HG02852 (cell line): ENCODE results near the gene SIGLEC12.

Experiments
- ATAC-seq: cut with Tn5 transposase; IDR thresholded peaks from one replicate; pipeline ENCODE4 v1.9.1; 2021; ENCODE audit warnings: mild to moderate bottlenecking, moderate library complexity; ENCODE audit not compliant: unreplicated experiment

The SIGLEC12 gene

DNA sequence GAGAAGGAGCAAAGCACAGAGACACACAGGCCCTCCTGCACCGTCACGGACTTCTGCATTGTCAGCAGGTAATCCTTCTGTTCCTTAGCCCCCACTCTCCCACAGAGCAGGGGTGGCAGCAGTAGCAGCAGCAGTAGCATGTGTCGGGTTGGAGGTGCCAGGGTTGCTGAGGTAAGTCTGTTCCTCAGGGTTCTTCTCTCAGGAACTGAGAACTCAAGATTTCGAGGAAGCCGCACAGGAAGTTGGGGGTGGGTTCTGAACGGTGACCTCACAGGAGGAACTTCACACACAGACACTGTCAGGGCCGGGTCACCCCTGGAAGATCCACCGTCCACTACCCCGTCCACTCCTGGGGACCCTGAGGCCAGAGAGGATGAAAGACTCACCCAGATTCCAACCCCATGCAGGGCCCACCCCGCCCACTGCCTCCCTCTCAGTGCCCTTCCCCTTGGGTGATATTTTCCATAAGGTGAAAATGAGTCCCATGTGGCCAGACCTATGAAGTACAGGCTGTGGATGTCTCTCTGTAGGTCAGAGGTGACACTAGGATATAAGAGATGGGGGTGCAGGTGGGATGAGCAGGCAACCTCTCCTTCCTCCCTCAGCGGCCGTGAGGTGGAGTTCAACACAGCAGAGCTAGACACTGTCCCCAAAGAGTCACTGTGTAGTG, at the start of gene SIGLEC12:
Gene SIGLEC12 (minus strand): TSS at position 207 of the 670 bp plus-strand sequence. CDS start 67 bp downstream, at position 140.
- ATAC-seq, result no peak

DNA sequence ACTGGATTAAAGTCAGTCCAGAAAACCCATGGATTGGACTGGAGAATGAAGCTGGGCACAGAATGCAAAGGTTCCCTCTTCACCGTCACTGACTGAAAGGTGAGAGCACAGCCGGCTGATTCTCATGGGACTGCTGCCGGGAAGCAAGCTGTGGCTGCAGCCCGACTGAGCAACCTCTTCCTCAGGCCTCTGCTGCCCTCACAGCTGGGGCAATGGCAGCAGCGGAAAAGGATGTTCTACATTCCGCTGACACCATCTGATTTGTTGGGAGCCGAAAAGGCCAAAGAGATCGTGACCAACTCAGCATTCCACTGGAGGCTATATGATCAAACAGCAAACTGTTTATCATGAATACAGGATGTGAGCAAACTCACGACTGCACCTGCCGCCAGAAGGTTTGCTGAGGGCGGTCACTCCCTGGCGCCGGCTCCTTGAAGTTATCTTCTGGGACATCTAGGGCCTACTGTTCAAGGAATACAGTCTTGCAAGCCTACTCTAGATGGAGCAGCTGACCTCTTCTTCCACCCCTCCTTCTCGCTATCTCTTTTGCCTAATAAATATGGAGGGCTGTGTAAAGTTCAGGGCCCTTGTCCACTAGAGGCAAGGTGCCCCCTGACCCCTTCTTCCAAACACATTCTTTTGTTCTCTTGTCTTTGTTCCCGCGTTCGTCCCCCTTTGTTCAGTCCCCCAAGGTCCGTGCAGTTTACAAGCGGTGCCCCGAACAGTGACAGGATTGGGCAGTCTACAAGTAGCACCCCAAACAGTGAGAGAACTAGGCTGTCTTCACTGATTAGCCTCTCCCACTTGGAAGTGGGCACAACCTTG, 49.5 kb upstream of the SIGLEC12 start:
- ATAC-seq, result no peak

DNA sequence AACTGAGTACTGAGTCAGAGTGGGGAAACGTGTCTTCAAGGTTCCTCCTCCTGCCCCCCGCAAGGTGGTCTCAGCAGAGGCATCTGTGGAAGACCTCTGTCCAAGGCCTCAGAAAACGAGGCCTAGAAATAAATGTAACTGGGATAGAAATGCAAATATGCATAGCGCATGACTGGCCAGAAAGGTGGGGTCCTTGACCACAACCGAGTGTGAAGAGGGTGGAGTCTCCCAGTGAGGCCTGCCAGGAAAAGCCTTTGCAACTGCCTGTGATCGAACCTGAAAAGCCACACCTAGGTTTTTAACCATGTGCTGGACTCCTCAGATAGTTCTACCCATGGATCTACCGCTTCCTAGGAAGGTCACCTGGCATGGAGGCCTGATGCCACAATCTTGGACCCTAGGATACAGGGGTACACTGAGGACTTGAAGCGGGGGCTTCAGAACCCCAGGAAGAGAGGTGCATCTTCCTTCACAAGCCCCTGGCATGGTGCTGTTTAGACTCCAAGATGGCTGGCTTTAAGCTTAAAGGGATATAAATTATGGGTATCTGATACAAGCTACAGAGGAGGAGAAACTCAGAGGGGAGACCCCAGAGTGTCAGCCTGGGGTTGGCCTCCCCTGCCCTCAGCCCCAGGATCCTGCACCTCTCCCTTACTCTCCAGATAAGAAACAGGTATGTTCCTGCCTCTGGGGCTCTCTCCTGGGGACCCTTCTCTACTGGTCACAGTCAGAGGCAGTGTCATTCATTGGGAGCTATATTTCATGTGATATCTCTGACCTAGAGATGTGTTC, 48.1 kb upstream of the SIGLEC12 start:
- ATAC-seq, result no peak

DNA sequence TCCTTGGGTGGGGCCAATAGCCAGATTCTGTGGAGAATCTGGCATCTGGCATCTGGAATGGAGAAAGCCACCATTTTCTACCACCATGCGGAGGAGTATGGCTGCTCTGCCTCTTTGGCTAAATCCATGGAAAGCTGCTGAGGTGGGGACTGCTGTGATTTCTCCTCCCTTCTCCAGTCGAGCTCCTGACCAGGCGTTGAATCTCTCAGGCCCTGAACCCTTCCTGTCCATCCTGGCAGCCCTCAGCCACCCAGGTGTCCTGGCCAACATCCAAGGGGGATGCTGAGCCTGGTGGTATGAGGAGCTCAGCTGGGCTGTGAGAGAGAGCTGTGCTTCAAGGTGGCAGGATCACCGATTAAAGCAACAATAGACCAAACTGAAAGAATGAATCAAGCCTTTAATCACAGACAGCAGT, 47.3 kb upstream of the SIGLEC12 start:
- ATAC-seq, result no peak

DNA sequence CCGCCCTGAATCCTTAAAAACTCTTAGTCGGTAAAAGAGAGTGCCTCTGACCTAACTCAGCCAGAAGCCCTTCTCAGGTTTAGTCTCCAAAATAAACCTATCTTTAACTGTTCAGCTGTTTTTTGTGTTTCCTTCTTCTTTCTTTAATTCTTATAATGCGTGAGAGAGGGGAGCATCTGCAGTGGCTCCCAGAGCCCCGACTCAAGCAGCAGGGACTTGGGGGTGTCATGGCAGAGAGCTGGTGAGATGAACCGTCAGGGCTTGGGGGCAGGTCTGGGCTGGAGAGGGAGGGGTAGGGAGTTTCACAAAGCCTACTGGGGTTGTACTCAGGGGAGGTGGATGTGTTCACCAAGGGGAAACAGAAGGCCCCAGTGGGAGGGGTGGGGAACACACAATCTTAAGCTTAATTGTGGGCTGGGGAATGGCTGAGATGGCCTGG, 46.6 kb upstream of the SIGLEC12 start:
- ATAC-seq, result no peak

DNA sequence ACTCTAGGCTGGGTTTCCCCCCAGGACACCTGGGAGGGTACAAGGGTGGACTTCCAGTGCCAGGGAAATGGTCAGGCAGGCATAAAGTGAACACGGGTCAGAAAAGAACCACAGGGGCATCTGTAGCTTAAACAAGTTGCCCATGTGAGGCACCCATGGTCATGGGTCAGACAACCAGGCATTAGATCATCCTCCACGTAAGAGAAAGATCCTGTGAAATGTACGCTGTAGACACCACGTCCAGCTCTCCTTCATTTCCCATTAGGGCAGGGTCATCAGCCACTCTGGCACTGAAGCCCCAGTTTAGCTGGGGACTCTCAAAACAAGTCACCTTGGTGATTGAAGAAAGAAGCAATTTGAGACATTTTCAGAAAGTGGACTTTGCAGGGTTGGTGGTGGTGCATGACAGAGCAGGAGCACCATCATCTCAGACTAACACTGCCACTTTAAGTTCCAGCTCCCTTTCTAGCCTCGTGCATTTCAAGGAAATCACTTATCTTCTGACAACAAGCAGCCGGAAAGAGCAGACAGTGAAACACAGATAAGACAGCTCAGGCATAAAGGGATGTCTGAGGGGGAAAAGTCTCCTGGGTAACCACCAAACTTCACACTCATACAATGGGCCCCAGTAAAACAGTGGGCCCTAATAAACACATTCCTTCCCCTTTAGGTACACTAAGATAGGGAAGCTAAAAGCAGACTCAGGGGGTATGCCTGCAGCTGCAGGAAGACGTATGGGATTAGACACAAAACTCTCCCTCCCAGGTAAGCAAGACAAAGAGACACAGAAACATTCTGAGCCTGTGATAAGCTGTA, 46.0 kb upstream of the SIGLEC12 start:
- ATAC-seq, result no peak

DNA sequence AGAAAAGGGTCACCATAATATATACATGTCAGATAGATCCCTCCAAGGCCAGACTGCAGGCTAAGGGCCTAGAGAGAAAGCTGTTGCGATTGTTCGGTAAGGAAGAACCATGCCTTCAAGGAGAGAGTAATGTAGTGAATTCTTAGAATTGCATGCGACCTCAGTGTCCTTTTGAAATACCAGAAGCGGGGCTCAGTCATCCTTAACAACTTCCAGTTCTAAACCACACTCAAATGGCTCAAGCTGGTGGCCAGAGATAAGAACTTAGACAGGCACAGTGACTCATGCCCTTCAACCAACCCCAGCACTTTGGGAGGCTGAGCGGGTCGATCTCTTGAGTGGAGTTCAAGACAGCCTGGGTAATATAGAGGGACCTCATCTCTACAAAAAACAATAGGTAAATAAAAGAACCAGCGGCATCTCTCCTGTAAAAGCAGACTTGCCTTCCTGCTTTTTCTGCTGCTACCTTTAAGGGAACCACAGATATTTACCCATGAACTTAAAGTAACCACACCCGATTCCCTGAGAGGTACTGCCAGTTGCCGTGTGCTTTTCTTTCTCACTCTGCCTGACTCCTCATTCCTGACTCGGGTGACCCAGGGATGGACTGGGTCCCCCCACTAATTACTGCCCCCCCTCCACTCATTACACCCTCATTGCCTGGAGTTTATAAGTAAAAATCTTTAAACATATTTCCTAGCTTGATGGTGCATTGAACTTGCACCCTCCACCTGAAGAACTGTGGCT, 45.2 kb upstream of the SIGLEC12 start:
- ATAC-seq, result no peak

DNA sequence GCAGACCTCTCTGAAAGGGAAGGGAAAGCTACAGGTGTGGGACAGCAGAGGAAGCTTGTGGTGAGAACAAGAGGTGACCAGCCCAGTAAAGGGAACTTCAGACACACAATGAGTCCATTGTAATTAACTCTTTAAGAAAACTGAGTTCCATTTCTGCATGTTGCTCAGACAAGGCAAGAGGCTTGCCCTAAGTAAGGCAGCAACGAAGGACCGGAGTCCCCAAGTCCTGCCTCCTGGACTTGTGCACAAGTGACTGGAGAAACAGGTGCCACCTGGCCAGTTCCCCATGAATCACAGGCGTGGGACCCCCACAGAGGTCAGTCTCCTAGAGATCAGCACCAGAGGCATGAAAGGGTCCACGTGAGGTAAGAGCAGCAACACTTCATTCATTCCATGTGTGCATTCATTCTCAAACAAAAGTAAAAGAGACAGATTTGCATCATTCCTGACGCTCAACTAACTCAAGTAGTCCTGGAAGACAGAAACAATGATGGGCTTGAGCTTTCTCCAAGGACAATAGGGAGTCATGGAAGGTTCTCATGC, 44.6 kb upstream of the SIGLEC12 start:
- ATAC-seq, result no peak

DNA sequence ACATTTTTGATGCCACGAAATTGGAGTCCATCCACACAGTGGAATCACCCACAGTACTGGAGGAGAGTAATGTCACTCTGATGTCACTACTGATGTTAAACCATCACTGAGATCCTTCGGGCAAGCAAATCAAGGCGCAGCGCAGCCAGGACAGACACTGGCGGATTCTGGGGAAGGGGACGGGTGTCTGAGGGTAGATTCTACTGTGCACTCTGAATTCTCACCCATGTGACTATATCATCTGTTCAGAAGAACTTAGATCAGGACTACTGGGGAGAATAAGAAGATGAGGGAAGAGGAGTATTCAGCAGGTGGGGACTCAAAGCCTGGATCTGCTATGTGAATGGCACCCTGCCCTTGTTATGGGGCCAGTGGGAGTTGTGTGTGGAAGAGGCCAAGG, 42.4 kb upstream of the SIGLEC12 start:
- ATAC-seq, result no peak

DNA sequence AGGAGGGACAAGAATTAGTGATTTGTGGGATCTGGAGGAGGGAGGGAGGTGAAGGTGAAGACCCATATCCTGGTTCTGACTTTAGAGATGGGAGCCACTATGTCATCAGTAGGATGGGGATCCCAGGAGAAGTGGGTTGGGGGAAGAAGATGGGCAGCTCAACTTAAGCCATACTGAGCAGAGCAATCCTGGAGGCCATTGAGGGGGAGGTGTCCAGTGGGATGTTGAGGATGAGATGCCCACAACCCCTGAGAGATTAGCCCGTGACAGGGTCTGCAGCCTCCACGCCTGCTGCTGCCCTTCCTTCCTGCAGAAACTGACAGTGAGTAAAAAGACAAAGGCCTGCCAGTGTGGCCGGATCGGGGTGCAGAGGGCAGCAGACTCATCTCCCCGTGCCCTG, 41.1 kb upstream of the SIGLEC12 start:
- no peak for ATAC-seq

DNA sequence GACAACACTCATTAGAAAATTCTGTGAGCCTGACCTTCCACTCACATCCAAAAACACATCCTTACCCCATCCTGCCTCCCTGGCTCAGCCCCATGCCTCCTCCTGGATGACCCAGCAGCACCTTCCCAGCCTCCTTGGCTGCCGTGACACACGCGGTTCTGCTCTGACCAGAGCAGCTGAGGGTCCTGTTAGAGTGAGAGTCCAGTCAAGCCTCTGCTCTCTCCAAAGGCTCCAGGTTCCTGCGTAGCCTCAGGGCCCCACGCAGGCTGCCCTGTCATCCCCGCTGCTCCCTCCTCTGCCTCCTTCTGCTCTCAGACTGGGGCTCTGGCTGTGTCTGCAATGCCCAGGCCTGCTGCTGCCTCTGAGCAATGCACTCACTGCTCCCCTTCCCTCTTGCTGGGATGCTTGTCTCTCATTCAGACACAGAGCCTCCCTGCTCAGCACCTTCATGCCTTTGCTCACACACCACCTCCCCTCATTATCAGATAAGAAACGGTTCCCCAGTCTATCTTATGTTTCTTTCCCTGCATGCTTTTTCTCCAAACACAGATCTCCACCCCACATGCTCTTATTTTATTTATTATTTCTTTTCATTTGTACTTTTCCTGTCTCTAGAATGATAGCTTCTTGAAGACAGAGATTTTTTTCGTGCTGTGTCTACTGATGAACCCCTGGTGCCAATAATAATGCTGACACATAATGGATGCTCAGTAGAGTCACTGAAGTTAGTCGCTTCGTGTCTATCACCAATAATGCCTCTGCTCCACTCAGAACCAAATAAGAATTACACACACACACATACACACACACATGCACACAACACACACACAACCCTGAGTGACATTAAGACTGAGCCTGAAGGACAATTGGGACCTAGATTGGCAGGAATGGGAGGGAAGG, 40.1 kb upstream of the SIGLEC12 start:
- no peak for ATAC-seq

DNA sequence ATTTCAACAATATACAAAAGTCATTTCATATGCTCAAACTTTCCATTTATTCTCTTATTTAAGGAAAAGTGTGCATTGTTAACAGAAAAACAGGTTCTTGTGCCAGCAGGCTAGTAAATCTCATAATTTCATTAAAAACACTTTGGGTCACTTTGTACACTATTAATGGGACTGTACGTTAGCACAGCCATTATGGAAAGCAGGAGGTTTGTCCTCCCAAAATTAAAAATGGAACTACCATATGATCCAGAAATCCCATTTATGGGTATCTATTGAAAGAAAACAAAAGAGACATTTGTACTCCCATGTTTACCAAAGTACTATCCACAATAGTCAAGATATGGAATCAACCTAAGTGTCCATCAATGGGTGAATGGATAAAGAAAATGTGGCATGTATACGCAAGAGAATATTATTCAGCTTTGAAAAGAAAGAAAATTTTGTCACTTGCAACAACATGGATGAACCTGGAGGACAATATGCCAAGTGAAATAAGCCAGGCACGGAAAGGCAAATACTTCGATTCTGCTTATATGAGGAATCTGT, 38.3 kb upstream of the SIGLEC12 start:
- ATAC-seq, result no peak

DNA sequence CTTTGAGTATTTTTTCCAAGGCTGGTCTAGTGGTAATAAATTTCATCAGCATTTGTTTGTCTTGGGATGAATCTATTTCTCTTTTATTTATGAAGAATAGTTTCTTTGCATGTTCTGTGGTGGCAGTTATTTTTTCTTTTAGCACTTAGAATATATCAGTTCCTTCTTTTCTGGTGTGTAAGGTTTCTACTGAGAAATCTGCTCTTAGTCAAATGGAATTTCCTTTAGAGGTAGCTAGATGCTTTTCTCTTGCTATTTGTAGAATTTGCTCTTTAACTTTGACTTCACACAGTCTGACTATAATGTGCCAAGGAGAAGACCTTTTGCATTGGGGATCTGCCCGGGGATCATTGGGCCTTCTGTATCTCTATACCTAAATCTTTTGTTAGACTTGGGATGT, 33.9 kb upstream of the SIGLEC12 start:
- no peak for ATAC-seq

DNA sequence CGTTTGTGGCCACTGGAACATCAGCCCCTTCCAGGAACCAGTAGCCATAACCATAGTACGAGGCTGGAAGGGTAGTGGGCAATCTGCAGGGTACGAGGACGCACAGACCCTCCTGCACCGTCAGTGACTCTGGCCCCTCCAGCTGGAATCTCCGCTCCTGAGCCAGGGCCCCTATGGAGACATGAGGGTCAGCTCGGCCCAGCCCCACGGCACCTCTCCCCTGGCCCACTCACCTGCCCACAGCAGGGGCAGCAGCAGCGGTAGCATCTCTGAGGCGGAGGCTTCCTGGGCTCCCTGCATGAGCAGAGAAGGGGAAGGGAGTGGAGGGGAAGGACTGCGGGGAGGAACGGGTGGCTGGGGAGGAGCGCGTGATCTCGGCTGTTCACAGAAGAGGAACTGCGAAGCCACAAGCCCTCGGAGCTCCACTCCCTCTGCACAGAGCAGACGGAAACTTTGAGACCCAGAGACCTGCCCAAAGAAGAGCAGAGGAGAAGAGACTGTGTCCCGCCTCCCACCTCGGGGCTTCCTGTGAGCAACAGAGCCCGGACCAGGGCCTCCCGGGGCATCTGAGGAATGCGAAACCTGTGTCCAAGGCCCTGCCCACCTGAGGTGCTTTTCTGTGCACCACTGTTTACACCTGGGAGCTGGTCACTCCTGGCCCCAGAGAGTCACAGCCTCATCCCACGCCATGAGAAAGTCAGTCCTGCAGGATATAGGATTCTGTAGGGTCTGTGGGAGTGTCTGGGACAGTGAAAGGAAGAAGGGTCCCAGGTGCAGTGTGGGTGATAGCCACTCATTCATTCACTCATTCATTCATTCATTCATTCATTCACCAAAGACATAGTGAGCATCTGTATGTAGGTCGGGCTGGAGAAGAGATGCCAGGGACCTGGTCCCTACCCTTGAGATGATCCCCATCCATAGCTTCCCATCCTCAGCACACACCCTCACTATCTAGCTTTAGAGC, 30.0 kb upstream of the SIGLEC12 start, which contains the start of gene SIGLEC6:
Gene SIGLEC6 (minus strand): TSS at position 322 of the 967 bp plus-strand sequence. CDS start 22 bp downstream, at position 300.
- peak; percentile 71 for ATAC-seq

DNA sequence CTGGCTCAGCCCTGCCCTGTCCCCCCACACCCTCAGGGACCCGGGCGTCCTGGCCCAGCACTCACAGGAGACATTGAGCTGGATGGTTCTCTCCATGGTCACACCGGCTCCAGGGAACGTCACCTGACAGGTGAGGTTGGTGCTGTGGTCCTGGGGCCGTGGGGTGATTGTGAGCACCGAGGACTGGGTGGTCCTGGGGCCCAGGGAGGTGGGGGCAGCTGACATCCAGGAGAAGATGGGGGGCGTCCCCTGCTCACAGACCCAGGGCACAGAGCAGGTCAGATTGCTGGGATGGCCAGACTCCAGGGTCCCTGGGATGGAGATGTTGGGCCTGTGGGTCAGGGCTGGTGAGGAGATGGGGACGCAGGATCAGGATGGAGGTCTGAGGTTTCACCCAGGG, 29.0 kb upstream of the SIGLEC12 start:
- ATAC-seq, result no peak

DNA sequence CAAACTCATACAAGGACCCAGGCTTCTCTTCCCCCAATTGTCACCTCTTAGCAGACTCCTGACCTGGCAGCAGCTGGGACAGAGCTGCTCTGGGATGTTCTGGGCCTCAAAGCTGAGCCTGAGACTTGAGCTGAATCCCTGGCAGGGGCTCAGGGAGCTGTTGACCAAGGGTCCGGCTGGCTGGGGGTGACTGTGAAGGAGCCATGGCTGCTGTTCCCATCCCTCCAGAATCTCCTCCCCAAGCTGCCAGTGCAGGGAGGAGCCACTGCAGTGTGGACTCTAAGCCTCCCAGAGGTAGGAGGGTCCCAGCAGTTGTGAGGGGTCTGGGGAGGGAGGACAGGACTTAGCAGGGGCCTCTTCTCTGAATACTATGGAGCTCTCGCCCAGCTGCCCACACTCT, 27.7 kb upstream of the SIGLEC12 start:
- no peak for ATAC-seq

DNA sequence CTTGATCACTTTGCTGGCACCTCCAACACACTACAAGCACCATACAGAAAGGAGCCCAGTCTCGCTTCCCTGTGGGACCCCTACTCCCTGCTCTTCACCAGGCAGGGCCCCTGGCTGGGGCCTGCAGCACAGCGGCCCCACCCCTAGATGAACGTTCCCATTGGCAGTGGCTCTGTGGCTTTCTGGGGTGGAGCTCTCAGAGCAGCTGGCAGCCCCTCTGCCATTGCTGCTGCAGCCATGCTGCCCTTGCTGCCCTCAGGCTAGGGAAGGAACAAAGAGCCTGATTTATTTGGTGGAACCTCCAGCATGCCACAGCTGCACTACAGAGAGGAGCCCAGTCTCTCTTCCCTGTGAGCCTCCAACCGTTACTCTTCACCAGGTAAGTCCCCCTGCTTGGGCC, 24.1 kb upstream of the SIGLEC12 start:
- ATAC-seq, result no peak
